Astrocyte (in vitro differentiated cells and primary cell): ENCODE measurements around the gene SLC66A1. TPM values are rescaled to one million over a fixed set of nuclear protein-coding genes. Genes with fewer than 3 reads are reported as not detected.
A peak's percentile ranks its signal among the peaks of the same experiment; 100 is the strongest.

ENCODE experiments used
- DNase-seq: peaks from one replicate; pipeline ENCODE4 v3.0.0-alpha.2; 2010; ENCODE audit warnings: low read depth
- FAIRE-seq: peaks from 2 replicates; lab custom pipeline; 2011; peaks lifted over from hg19 to GRCh38; lab: Jason Lieb, UNC
- H2AFZ ChIP-seq: 2 replicates; pipeline ENCODE4 v1.6.0; 2012; ENCODE audit warnings: low read depth, low read length, inconsistent platforms
- H3K27ac ChIP-seq: 2 replicates; pipeline ENCODE4 v1.5.1; 2011; ENCODE audit warnings: low read depth, low read length, inconsistent platforms
- H3K27me3 ChIP-seq: 2 replicates; pipeline ENCODE4 v1.6.0; 2011; ENCODE audit warnings: low read length, inconsistent platforms; ENCODE audit not compliant: insufficient read depth
- H3K36me3 ChIP-seq: 2 replicates; pipeline ENCODE4 v1.5.1; 2011; ENCODE audit warnings: low read length, inconsistent platforms; ENCODE audit not compliant: insufficient read depth
- H3K4me1 ChIP-seq: 2 replicates; pipeline ENCODE4 v1.5.1; 2011; ENCODE audit warnings: low read length, inconsistent platforms; ENCODE audit not compliant: insufficient read depth
- H3K4me2 ChIP-seq: 2 replicates; pipeline ENCODE4 v1.6.0; 2012; ENCODE audit warnings: low read length, inconsistent platforms
- H3K4me3 ChIP-seq: 2 replicates; pipeline ENCODE4 v1.5.1; 2011; ENCODE audit warnings: low read depth, mild to moderate bottlenecking, low read length, inconsistent platforms; ENCODE audit not compliant: insufficient read depth
- H3K79me2 ChIP-seq: 2 replicates; pipeline ENCODE4 v1.6.0; 2012; ENCODE audit warnings: mild to moderate bottlenecking, low read length, inconsistent platforms; ENCODE audit not compliant: insufficient read depth
- H3K9ac ChIP-seq: 2 replicates; pipeline ENCODE4 v1.6.0; 2012; ENCODE audit warnings: mild to moderate bottlenecking, low read length, inconsistent platforms
- H3K9me3 ChIP-seq: 2 replicates; pipeline ENCODE4 v1.5.1; 2012; ENCODE audit warnings: low read depth, mild to moderate bottlenecking, low read length, inconsistent platforms; ENCODE audit not compliant: insufficient read depth
- H4K20me1 ChIP-seq: 2 replicates; pipeline ENCODE4 v1.6.0; 2012; ENCODE audit warnings: low read length, inconsistent platforms; ENCODE audit not compliant: insufficient read depth
- H3K27ac Mint-ChIP-seq: one replicate; pipeline ENCODE4 v1.8.0; 2021; ENCODE audit warnings: mild to moderate bottlenecking, mixed read lengths; ENCODE audit not compliant: unreplicated experiment
- H3K27me3 Mint-ChIP-seq: one replicate; pipeline ENCODE4 v1.8.0; 2021; ENCODE audit warnings: low read depth, mixed read lengths; ENCODE audit not compliant: unreplicated experiment
- H3K36me3 Mint-ChIP-seq: one replicate; pipeline ENCODE4 v1.8.0; 2021; ENCODE audit warnings: low read depth, mixed read lengths; ENCODE audit not compliant: unreplicated experiment
- H3K4me1 Mint-ChIP-seq: one replicate; pipeline ENCODE4 v1.8.0; 2021; ENCODE audit warnings: low read depth, mixed read lengths; ENCODE audit not compliant: unreplicated experiment
- H3K4me3 Mint-ChIP-seq: one replicate; pipeline ENCODE4 v1.8.0; 2021; ENCODE audit warnings: mild to moderate bottlenecking, moderate library complexity, mixed read lengths; ENCODE audit not compliant: unreplicated experiment
- H3K9me3 Mint-ChIP-seq: one replicate; pipeline ENCODE4 v1.8.0; 2021; ENCODE audit warnings: mild to moderate bottlenecking, mixed read lengths; ENCODE audit not compliant: unreplicated experiment
- EZH2 ChIP-seq: IDR thresholded peaks from 2 replicates; pipeline ENCODE4 v1.6.1; 2012; ENCODE audit warnings: mild to moderate bottlenecking, low read length, inconsistent platforms; ENCODE audit not compliant: insufficient read depth
- total RNA-seq: library from RNA; stranded (reverse); gene quantifications from 2 replicates; pipeline ENCODE4 v1.2.1, GENCODE V29; 2021
- TF ChIP-seq, protein P1 (sequence below): IDR thresholded peaks from 2 replicates; pipeline ENCODE4 v1.5.1; 2011; ENCODE audit warnings: low read depth, mild to moderate bottlenecking, inconsistent platforms, low read length, moderate library complexity; ENCODE audit not compliant: insufficient read depth

SLC66A1 gene
- total RNA-seq, 1 donor from 2014 or later: 21.5 TPM

DNA sequence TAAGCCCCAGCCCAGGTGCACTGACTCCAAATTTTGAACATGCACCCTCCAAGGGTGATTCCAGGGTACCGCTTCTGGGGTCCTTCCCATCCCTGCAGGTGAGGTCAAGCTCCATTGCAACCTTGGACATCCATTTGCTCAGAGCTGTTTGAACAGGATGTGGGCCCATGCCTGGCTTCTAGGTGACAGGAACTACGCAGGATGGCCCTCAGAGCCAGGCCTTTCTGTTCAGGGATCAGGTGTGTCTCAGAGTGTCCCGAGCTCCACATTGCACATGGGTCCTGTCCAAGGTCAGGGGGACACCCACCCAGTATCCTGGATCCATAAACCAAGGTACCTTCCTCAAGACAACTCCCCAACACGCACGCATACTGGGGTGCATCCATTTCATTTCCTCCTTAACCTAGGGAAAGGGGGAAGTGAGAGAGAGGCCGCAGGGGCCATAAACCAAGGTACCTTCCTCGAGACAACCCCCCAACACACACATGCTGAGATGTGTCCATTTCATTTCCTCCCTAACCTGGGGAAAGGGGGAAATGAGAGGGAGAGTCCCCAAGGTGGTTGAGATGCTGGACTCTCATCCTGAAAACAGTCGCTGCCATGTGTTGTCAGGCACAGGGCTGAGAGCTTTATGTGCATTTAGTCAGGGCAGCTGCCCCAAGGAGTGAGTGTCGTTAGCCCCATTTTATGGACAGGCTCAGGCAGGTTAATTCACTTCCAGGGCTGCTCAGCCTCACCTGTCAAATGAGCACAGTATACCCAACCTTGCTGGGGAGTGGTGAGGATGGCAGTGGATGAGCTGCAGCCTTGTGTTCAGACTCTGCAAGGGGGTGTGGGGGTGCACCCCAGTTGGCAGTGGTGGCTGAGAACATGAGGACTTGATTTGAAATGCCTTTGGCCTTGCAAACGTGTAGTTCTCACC is 2.1 kb downstream of the SLC66A1 start:
- Histone ChIP-seq H3K4me3 (no peak overlapping the region), H3K4me2 (no peak overlapping the region), H3K9me3 (no peaks in the 10 kb centered on the region), H3K27me3 (no peaks in the 10 kb centered on the region), H3K79me2 (peaks cover 44% of the 10 kb centered on the region), H2AFZ (no peak overlapping the region), H3K9ac (no peak overlapping the region), H3K36me3 (peaks cover 4% of the 10 kb centered on the region), H4K20me1 (peaks cover 49% of the 10 kb centered on the region), H3K4me1 (peaks cover 36% of the 10 kb centered on the region), H3K27ac (no peak overlapping the region)
- no peak for TF ChIP-seq EZH2
- TF ChIP-seq, protein P1, sequence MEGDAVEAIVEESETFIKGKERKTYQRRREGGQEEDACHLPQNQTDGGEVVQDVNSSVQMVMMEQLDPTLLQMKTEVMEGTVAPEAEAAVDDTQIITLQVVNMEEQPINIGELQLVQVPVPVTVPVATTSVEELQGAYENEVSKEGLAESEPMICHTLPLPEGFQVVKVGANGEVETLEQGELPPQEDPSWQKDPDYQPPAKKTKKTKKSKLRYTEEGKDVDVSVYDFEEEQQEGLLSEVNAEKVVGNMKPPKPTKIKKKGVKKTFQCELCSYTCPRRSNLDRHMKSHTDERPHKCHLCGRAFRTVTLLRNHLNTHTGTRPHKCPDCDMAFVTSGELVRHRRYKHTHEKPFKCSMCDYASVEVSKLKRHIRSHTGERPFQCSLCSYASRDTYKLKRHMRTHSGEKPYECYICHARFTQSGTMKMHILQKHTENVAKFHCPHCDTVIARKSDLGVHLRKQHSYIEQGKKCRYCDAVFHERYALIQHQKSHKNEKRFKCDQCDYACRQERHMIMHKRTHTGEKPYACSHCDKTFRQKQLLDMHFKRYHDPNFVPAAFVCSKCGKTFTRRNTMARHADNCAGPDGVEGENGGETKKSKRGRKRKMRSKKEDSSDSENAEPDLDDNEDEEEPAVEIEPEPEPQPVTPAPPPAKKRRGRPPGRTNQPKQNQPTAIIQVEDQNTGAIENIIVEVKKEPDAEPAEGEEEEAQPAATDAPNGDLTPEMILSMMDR: no peak
- DNase-seq (no peak), FAIRE-seq (no peak)
- H3K9me3 Mint-ChIP-seq: no peaks in the 10 kb centered on the region
- H3K4me1 Mint-ChIP-seq: peaks cover 20% of the 10 kb centered on the region
- H3K27me3 Mint-ChIP-seq: no peaks in the 10 kb centered on the region
- no peak overlapping the region for H3K4me3 Mint-ChIP-seq
- H3K36me3 Mint-ChIP-seq: peaks cover 13% of the 10 kb centered on the region
- H3K27ac Mint-ChIP-seq: no peak overlapping the region

DNA sequence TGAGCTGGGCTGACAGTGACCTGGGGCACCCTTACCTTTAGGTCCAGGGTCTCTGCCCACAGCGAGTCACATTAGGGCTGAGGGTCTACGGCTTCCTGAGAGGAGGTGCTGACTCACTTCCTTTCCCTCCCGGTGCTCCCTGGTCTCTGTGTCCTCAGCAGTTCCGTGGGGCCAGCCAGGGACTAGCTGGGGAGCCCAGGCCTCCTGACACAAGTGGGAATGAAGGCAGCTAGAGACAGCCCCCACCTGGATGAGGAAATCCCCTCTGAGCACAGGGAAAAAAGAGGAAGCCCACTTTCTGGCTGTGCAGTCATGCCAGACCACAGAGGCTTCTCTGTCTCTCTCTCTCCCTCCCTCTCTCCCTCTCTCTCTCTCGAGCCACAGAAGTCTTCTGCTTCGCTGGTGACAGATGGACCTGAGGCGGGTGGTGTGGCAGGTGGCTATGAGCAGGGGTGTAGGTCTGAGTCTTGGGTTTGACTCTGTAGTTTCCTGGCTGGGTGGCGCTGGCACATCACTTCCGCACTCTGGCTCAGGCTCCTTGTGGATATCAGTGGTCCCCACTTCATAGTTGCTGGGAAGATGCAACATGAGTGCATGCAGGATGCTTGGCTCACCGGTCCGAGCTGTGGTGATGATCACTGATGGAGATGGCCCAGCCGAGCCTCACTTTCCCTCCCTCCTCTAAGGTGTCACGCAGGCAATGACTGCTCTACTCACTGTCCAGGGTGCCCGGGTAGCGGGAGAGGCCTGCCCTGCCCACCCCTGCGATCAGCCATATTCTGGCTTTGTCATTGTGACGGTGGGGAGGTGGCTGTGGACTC is 3.5 kb downstream of the SLC66A1 start:
- Mint-ChIP-seq H3K27ac (no peak overlapping the region), H3K36me3 (peaks cover 15% of the 10 kb centered on the region), H3K9me3 (no peaks in the 10 kb centered on the region), H3K4me3 (peak overlapping the region; percentile 37), H3K27me3 (no peaks in the 10 kb centered on the region), H3K4me1 (peaks cover 20% of the 10 kb centered on the region)
- no peak overlapping the region for H3K4me3 ChIP-seq
- H3K4me2 ChIP-seq: peak overlapping the region; percentile 33
- peaks cover 36% of the 10 kb centered on the region for H3K79me2 ChIP-seq
- peaks cover 36% of the 10 kb centered on the region for H3K4me1 ChIP-seq
- peaks cover 42% of the 10 kb centered on the region for H4K20me1 ChIP-seq
- no peak overlapping the region for H3K27ac ChIP-seq
- no peak for TF ChIP-seq EZH2
- FAIRE-seq (no peak), DNase-seq (peak; percentile 46)
- H3K27me3 ChIP-seq: no peaks in the 10 kb centered on the region
- H2AFZ ChIP-seq: peak overlapping the region; percentile 27
- H3K9ac ChIP-seq: no peak overlapping the region
- peaks cover 4% of the 10 kb centered on the region for H3K36me3 ChIP-seq
- no peaks in the 10 kb centered on the region for H3K9me3 ChIP-seq

DNA sequence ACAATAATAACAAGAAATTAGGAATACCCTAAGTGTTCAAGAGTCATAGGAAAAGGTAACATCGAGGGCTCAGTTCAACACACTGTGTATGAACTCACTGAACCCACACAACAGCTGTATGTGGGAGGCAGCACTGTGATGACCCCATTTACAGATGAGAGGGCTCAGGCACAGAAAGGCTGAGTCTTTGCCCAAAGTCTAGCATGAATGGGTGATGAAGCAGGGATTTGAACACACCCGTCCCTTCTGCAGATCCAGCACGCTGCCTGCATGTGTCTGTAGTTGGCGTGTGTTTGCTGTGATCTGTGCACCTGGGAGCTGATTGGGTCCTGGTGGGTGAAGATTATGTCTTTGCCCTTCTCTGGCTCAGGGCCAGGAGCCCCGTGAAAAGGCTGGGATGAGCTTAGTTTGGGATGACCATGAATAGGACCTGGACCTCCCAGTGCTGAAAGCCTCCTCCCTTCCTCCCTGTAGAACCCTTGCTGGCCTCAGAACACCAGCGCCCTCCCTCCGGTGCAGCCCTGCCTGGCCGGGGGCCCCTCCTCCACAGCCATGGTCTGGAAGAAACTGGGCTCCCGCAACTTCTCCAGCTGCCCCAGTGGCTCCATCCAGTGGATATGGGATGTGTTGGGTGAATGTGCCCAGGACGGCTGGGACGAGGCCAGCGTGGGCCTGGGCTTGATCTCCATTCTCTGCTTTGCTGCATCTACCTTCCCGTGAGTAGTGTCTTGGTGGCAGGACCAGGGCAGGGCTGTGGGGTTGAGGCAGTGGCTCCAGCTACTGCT is 5.2 kb downstream of the SLC66A1 start:
- H3K36me3 ChIP-seq: peaks cover 4% of the 10 kb centered on the region
- Mint-ChIP-seq H3K27me3 (no peaks in the 10 kb centered on the region), H3K36me3 (peaks cover 23% of the 10 kb centered on the region), H3K4me3 (no peak overlapping the region), H3K9me3 (no peaks in the 10 kb centered on the region), H3K4me1 (peaks cover 15% of the 10 kb centered on the region), H3K27ac (no peak overlapping the region)
- H3K9me3 ChIP-seq: no peaks in the 10 kb centered on the region
- TF ChIP-seq, protein P1: no peak
- no peak for TF ChIP-seq EZH2
- H3K9ac ChIP-seq: no peak overlapping the region
- H3K4me3 ChIP-seq: no peak overlapping the region
- peaks cover 45% of the 10 kb centered on the region for H4K20me1 ChIP-seq
- no peaks in the 10 kb centered on the region for H3K27me3 ChIP-seq
- H3K27ac ChIP-seq: no peak overlapping the region
- FAIRE-seq: no peak
- no peak overlapping the region for H3K4me2 ChIP-seq
- peaks cover 24% of the 10 kb centered on the region for H3K79me2 ChIP-seq
- peaks cover 27% of the 10 kb centered on the region for H3K4me1 ChIP-seq
- no peak overlapping the region for H2AFZ ChIP-seq
- DNase-seq: no peak
